GM12864 (cell line): Measurements from ENCODE around the gene EPC1.
A peak's percentile ranks its signal among the peaks of the same experiment; 100 is the strongest.

Experiments
- DNase-seq: peaks from one replicate; pipeline ENCODE4 v3.0.0-alpha.2; 2011; ENCODE audit warnings: low read depth
- H3K4me3 ChIP-seq: 2 replicates; pipeline ENCODE4 v1.5.1; 2011; ENCODE audit warnings: mild to moderate bottlenecking, low read depth, low read length, control low read depth
- CTCF ChIP-seq: IDR thresholded peaks from 2 replicates; pipeline ENCODE4 v1.5.1; 2011; ENCODE audit warnings: low read depth, mild to moderate bottlenecking, moderate library complexity, low read length, control low read depth, inconsistent platforms; ENCODE audit errors: missing control alignments

The EPC1 gene

GRCh38 chr10:32384171-32384570 lies 37.2 kb upstream of the EPC1 start:
- DNase-seq: no peak
- no peak overlapping the region for H3K4me3 ChIP-seq
- no peak for TF ChIP-seq CTCF

GRCh38 chr10:32381165-32381564 lies 34.2 kb upstream of the EPC1 start:
- H3K4me3 ChIP-seq: no peak overlapping the region
- no peak for TF ChIP-seq CTCF
- DNase-seq: no peak

GRCh38 chr10:32379950-32380551 lies 33.1 kb upstream of the EPC1 start:
- no peak for TF ChIP-seq CTCF
- no peak for DNase-seq
- no peak overlapping the region for H3K4me3 ChIP-seq

GRCh38 chr10:32379318-32379949 lies 32.5 kb upstream of the EPC1 start:
- peak; percentile 53 for DNase-seq
- peak overlapping the region; percentile 73 for H3K4me3 ChIP-seq
- no peak for TF ChIP-seq CTCF

- TF ChIP-seq CTCF: no peak
- H3K4me3 ChIP-seq: peak overlapping the region; percentile 73
- peak; percentile 83 for DNase-seq
These were observed 31.7 kb upstream of the EPC1 start for GRCh38 chr10:32378363-32379317.

- TF ChIP-seq CTCF: peak; percentile 45
- DNase-seq: peak; percentile 30
- peak overlapping the region; percentile 73 for H3K4me3 ChIP-seq
These were observed 30.7 kb upstream of the EPC1 start for GRCh38 chr10:32377458-32378259.
